Vagina (tissue), 2 donors: Measurements from ENCODE around the gene PSMA4.

Experiments used
- CTCF ChIP-seq, 3 experiments: fragments of 450-650 bp in 2 of 3; fragments of 200-600 bp in 1 of 3; sonication (generic) in 1 of 3; IDR thresholded peaks; one replicate each; pipeline ENCODE4 v1.5.1; 2017 to 2019; ENCODE audit warnings: antibody characterized with exemption in 3 of 3, mild to moderate bottlenecking in 2 of 3, moderate library complexity in 2 of 3
- POLR2A ChIP-seq, 2 donors: fragments of 450-650 bp; IDR thresholded peaks; one replicate each; pipeline ENCODE4 v1.6.1; 2017; ENCODE audit warnings: antibody characterized with exemption in 2 of 2, mild to moderate bottlenecking in 2 of 2, moderate library complexity in 2 of 2

GRCh38 chr15:78574944-78575343, 34.7 kb downstream of the PSMA4 start:
- TF ChIP-seq CTCF (IDR thresholded peaks at IDR 0.05) = no peak
- no peak for TF ChIP-seq POLR2A (IDR thresholded peaks at IDR 0.05)
